Measurements from ENCODE around the gene CCL22. TPM values are rescaled to one million over a fixed set of nuclear protein-coding genes. Genes with fewer than 3 reads are reported as not detected.

The CCL22 gene
- total RNA-seq, 1 donor from 2014 or later, result not detected

DNA sequence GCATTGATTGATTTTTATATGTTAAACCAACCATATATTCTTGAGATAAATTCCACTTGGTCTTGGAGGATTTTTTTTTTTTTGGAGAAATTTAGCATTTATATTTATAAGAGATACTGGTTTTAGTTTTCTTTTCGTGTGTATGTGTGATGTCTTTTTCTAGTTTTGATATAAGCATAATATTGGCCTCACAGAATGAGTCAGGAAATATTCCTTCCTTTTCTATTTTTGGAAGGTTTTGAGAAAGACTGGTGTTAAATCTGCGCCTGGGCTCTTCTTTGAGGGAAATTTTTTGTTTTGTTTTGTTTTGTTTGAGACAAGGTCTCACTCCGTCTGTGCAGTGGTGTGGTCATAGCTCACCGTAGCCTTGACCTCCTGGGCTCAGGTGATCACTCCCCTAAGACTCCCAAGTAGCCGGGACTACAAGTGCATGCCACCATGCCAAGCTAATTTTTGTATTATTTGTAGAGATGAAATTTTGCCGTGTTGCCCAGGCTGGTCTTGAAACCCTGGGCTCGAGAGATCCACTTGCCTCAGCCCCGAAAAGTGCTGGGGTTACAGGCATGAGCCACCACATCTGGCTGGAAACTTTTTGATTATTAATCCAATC is 28.8 kb upstream of the CCL22 start:
- H3K4me3 Mint-ChIP-seq (ENCODE audit: unreplicated experiment), result no peak overlapping the region
- DNase-seq (ENCODE audit: low spot score), result no peak
- no peaks in the 10 kb centered on the region for H3K9me3 Mint-ChIP-seq (ENCODE audit: unreplicated experiment)
- no peak overlapping the region for H3K27ac Mint-ChIP-seq (ENCODE audit: unreplicated experiment)
- H3K36me3 Mint-ChIP-seq (ENCODE audit: low read depth, unreplicated experiment), result no peaks in the 10 kb centered on the region
- no peaks in the 10 kb centered on the region for H3K4me1 Mint-ChIP-seq (ENCODE audit: unreplicated experiment)
- no peaks in the 10 kb centered on the region for H3K27me3 Mint-ChIP-seq (ENCODE audit: unreplicated experiment)
- TF ChIP-seq, protein P1, sequence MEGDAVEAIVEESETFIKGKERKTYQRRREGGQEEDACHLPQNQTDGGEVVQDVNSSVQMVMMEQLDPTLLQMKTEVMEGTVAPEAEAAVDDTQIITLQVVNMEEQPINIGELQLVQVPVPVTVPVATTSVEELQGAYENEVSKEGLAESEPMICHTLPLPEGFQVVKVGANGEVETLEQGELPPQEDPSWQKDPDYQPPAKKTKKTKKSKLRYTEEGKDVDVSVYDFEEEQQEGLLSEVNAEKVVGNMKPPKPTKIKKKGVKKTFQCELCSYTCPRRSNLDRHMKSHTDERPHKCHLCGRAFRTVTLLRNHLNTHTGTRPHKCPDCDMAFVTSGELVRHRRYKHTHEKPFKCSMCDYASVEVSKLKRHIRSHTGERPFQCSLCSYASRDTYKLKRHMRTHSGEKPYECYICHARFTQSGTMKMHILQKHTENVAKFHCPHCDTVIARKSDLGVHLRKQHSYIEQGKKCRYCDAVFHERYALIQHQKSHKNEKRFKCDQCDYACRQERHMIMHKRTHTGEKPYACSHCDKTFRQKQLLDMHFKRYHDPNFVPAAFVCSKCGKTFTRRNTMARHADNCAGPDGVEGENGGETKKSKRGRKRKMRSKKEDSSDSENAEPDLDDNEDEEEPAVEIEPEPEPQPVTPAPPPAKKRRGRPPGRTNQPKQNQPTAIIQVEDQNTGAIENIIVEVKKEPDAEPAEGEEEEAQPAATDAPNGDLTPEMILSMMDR (IDR thresholded peaks at IDR 0.05; ENCODE audit: unreplicated experiment), result no peak

DNA sequence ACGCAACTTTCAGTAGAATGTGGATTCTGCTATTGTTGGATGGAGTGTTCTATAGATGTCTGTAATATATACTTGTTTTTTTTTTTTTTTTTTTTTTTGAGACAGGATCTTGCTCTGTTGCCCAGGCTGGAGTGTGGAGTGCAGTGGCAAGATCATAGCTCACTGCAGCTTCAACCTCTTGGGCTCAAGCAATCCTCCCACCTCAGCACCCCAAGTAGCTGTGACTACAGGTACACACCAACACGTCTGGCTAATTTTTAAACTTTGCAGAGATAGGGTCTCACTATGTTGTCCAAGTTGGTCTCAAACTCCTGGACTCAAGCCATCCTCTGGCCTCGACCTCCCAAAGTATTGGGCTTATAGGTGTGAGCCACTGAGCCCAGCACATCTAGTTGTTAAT is 27.2 kb upstream of the CCL22 start:
- Mint-ChIP-seq H3K4me1 (ENCODE audit: unreplicated experiment) (no peaks in the 10 kb centered on the region), H3K4me3 (ENCODE audit: unreplicated experiment) (no peak overlapping the region), H3K27ac (ENCODE audit: unreplicated experiment) (no peak overlapping the region), H3K27me3 (ENCODE audit: unreplicated experiment) (peaks cover 2% of the 10 kb centered on the region), H3K36me3 (ENCODE audit: low read depth, unreplicated experiment) (no peaks in the 10 kb centered on the region), H3K9me3 (ENCODE audit: unreplicated experiment) (no peaks in the 10 kb centered on the region)
- DNase-seq (ENCODE audit: low spot score), result no peak
- TF ChIP-seq, protein P1 (IDR thresholded peaks at IDR 0.05; ENCODE audit: unreplicated experiment), result no peak

DNA sequence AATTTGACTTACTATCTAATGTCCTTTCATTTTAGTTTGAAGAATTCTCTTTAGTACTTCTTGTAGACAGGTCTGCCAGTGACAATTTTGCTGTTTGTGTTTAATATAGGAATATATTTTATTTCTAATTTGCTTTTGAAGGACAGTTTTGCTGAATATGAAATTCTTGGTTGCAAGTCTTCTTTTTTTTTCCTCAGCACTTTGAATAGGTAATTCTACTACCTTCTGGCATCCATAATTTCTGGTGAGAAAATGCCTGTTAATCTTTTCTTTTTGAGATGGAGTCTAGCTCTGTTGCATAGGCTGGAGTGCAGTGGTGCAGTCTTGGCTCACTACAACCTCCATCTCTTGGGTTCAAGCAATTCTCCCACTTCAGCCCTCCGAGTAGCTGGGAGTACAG is 25.2 kb upstream of the CCL22 start:
- Mint-ChIP-seq H3K4me3 (ENCODE audit: unreplicated experiment) (no peak overlapping the region), H3K36me3 (ENCODE audit: low read depth, unreplicated experiment) (no peaks in the 10 kb centered on the region), H3K27ac (ENCODE audit: unreplicated experiment) (no peak overlapping the region), H3K4me1 (ENCODE audit: unreplicated experiment) (no peaks in the 10 kb centered on the region), H3K27me3 (ENCODE audit: unreplicated experiment) (peaks cover 2% of the 10 kb centered on the region), H3K9me3 (ENCODE audit: unreplicated experiment) (no peaks in the 10 kb centered on the region)
- no peak for DNase-seq (ENCODE audit: low spot score)
- TF ChIP-seq, protein P1 (IDR thresholded peaks at IDR 0.05; ENCODE audit: unreplicated experiment), result no peak

DNA sequence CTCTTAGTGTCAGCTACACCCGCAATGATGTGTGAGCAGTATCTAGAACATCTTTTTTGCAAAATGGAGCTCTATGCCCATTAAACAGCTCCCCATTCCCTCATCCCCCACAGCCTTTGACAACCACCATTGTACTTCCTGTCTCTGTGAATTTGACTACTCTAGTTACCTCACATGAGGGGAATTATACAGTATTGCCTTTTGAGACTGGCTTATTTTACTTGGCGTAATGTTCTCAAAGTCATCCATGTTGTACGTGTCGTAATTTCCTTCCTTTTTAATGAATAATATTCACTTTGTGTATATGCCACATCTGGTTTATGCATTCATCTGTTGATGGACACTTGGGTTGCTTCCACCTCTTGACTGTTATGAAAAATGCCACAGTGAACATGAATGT is 23.2 kb upstream of the CCL22 start:
- H3K4me3 Mint-ChIP-seq (ENCODE audit: unreplicated experiment), result no peak overlapping the region
- no peaks in the 10 kb centered on the region for H3K36me3 Mint-ChIP-seq (ENCODE audit: low read depth, unreplicated experiment)
- H3K4me1 Mint-ChIP-seq (ENCODE audit: unreplicated experiment), result no peaks in the 10 kb centered on the region
- no peak overlapping the region for H3K27ac Mint-ChIP-seq (ENCODE audit: unreplicated experiment)
- TF ChIP-seq, protein P1 (IDR thresholded peaks at IDR 0.05; ENCODE audit: unreplicated experiment), result no peak
- no peak for DNase-seq (ENCODE audit: low spot score)
- no peaks in the 10 kb centered on the region for H3K9me3 Mint-ChIP-seq (ENCODE audit: unreplicated experiment)
- H3K27me3 Mint-ChIP-seq (ENCODE audit: unreplicated experiment), result peaks cover 2% of the 10 kb centered on the region

DNA sequence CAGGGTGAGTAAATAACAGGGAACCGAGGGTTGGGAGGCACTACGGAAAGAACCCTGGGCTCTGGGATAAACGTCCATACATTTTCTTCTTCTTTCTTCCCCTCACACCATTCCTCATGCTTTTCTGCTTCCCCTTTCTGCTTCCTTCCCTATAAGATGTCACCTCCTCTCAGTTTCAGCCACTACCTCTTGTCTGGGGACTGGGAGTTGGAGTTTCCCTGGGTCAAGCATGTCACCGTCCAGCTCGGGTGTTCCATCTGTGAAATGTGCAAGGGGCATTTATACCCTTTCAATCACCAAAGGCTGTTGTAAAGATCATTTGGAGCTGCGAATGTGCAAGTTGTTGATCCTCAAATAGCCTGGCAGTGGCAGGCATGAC is 17.5 kb upstream of the CCL22 start:
- DNase-seq (ENCODE audit: low spot score), result no peak
- Mint-ChIP-seq H3K36me3 (ENCODE audit: low read depth, unreplicated experiment) (no peaks in the 10 kb centered on the region), H3K4me3 (ENCODE audit: unreplicated experiment) (no peak overlapping the region), H3K9me3 (ENCODE audit: unreplicated experiment) (no peaks in the 10 kb centered on the region), H3K27me3 (ENCODE audit: unreplicated experiment) (no peaks in the 10 kb centered on the region), H3K27ac (ENCODE audit: unreplicated experiment) (no peak overlapping the region), H3K4me1 (ENCODE audit: unreplicated experiment) (no peaks in the 10 kb centered on the region)
- TF ChIP-seq, protein P1 (IDR thresholded peaks at IDR 0.05; ENCODE audit: unreplicated experiment), result no peak
